ENCODE measurements around the gene RPS3. TPM values are rescaled to one million over a fixed set of nuclear protein-coding genes. Genes with fewer than 3 reads are reported as not detected.

The RPS3 gene
- polyA plus RNA-seq, 1 donor, result 3,748 TPM

DNA sequence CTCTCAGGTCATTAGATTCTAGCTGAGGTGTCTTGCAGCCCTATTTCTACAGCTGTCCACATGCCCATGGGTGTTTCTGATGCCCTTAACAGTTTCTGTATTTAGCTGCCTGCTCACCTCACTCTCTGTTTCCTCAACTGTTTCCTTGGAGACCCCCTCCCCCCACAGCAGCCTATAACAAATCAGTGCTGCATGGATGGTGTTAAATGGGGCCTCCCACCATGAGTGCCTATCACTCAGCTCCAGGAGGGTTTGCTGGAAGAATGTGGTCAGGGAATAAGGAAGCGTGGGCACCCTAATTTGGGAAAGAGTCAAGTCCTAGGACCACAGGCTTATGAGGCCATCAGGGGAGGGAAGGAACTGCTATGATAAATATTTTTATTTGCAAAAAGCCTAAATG lies 25.1 kb downstream of the RPS3 start:
- Histone ChIP-seq H3K4me1 (ENCODE audit: control insufficient read depth, insufficient read depth, low read length) (peaks cover 30% of the 10 kb centered on the region), H3K27ac (ENCODE audit: low read length) (no peak overlapping the region), H3K27me3 (ENCODE audit: control insufficient read depth, insufficient read depth, low read length) (peaks cover 8% of the 10 kb centered on the region), H3K36me3 (ENCODE audit: control insufficient read depth, insufficient read depth, low read length) (peaks cover 5% of the 10 kb centered on the region), H3K9me3 (ENCODE audit: control insufficient read depth, low read depth, low read length) (peaks cover 7% of the 10 kb centered on the region), H3K4me3 (ENCODE audit: low read length) (no peak overlapping the region)
- no peak for DNase-seq
- no CpG with 5 or more reads among the region's 1 CpG for WGBS (ENCODE audit: insufficient coverage, low lambda C conversion rate)

DNA sequence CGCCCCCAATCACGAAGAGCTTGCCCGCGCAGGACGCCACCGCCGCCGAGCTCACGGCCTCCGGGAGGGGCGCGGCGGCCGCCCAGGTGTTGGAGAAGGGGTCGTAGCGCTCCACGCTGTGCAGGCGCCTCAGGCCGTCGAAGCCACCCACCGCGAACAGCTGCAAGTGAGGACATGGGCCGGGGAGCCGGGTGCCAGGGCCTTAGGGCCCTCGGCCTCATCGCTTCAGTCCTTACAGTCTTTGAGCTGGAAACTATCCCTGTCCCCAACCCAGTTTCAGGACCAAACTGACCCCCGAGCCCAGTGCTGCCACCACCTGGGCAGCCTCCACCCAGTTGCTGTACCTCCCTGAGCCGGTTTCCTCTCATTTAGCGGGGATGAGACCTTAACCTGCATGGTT lies 26.1 kb downstream of the RPS3 start:
- Histone ChIP-seq H3K9me3 (ENCODE audit: control insufficient read depth, low read depth, low read length) (peaks cover 11% of the 10 kb centered on the region), H3K4me1 (ENCODE audit: control insufficient read depth, insufficient read depth, low read length) (peaks cover 27% of the 10 kb centered on the region), H3K4me3 (ENCODE audit: low read length) (no peak overlapping the region), H3K36me3 (ENCODE audit: control insufficient read depth, insufficient read depth, low read length) (peaks cover 5% of the 10 kb centered on the region), H3K27me3 (ENCODE audit: control insufficient read depth, insufficient read depth, low read length) (peaks cover 12% of the 10 kb centered on the region), H3K27ac (ENCODE audit: low read length) (no peak overlapping the region)
- no peak for DNase-seq
- no CpG with 5 or more reads among the region's 29 CpGs for WGBS (ENCODE audit: insufficient coverage, low lambda C conversion rate)

DNA sequence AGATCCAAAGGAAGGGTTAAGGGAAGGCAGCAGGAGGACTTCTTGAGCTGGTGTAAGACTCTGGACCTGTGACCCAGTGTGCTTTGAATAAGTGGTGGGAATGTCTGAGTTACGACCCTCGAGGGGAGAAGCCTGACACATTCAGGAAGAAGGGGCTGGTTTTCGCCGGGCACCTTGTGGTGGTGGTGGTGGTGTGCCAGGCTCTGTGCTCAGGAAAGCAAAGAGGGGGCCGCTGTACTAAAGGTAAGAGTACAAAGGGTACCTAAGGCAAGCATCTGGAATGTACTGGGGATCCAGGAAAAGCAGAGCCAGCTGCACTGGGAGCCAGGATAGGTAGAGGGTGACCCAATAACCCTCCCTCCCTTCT lies 27.4 kb downstream of the RPS3 start:
- WGBS (ENCODE audit: insufficient coverage, low lambda C conversion rate), result no CpG with 5 or more reads among the region's 5 CpGs
- H3K36me3 ChIP-seq (ENCODE audit: control insufficient read depth, insufficient read depth, low read length), result peaks cover 5% of the 10 kb centered on the region
- H3K4me3 ChIP-seq (ENCODE audit: low read length), result no peak overlapping the region
- H3K27me3 ChIP-seq (ENCODE audit: control insufficient read depth, insufficient read depth, low read length), result peaks cover 25% of the 10 kb centered on the region
- peaks cover 13% of the 10 kb centered on the region for H3K9me3 ChIP-seq (ENCODE audit: control insufficient read depth, low read depth, low read length)
- no peak overlapping the region for H3K27ac ChIP-seq (ENCODE audit: low read length)
- H3K4me1 ChIP-seq (ENCODE audit: control insufficient read depth, insufficient read depth, low read length), result peaks cover 19% of the 10 kb centered on the region
- no peak for DNase-seq

DNA sequence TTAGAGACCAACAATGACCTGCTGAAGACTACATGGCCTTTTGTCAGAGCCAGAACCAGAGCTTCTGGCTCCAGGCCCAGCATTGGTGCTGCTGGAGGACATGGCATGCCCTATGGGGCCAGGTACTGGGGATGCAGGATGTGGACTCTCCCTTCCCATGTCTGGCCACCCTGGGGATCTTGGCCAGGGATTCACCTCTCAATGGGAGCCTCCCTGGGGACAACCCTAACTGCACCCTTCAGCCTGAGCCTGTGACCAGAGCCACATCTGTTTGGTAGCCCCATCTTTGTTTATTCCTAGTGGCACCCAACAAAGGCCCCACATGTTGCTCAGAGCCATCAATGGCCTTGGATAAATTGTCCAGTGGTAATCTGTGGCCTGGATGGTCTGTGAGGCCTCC lies 27.9 kb downstream of the RPS3 start:
- peaks cover 13% of the 10 kb centered on the region for H3K9me3 ChIP-seq (ENCODE audit: control insufficient read depth, low read depth, low read length)
- H3K27me3 ChIP-seq (ENCODE audit: control insufficient read depth, insufficient read depth, low read length), result peaks cover 30% of the 10 kb centered on the region
- no peak for DNase-seq
- H3K27ac ChIP-seq (ENCODE audit: low read length), result no peak overlapping the region
- no peak overlapping the region for H3K4me3 ChIP-seq (ENCODE audit: low read length)
- peaks cover 16% of the 10 kb centered on the region for H3K4me1 ChIP-seq (ENCODE audit: control insufficient read depth, insufficient read depth, low read length)
- H3K36me3 ChIP-seq (ENCODE audit: control insufficient read depth, insufficient read depth, low read length), result peaks cover 5% of the 10 kb centered on the region

DNA sequence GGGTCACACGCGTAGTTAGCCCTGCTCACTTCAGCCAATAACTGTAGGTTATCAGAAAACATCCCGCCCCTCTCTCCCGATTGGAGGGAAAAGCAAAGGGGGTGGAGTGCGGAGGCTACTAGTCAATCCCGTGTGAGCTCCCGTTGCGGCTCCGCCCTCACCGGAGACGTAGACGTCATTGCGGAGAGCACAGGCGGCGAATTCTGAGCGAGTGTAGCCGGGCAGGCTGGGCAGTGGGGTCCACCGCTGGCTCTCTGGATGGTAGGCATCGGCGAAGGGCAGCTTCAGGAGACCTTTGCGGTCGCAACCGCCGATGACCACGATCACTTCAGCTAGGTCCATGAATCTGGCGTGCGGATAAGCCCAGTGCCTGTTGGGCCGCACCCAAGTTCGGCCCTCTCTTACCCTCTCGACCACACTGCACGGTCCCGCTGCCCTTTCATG lies 29.0 kb downstream of the RPS3 start:
- no CpG with 5 or more reads among the region's 32 CpGs for WGBS (ENCODE audit: insufficient coverage, low lambda C conversion rate)
- Histone ChIP-seq H3K4me3 (ENCODE audit: low read length) (peak overlapping the region; percentile 39), H3K9me3 (ENCODE audit: control insufficient read depth, low read depth, low read length) (peaks cover 13% of the 10 kb centered on the region), H3K36me3 (ENCODE audit: control insufficient read depth, insufficient read depth, low read length) (peaks cover 3% of the 10 kb centered on the region), H3K27me3 (ENCODE audit: control insufficient read depth, insufficient read depth, low read length) (peaks cover 39% of the 10 kb centered on the region), H3K4me1 (ENCODE audit: control insufficient read depth, insufficient read depth, low read length) (peaks cover 8% of the 10 kb centered on the region), H3K27ac (ENCODE audit: low read length) (no peak overlapping the region)
- DNase-seq, result peak; percentile 90 to 96

DNA sequence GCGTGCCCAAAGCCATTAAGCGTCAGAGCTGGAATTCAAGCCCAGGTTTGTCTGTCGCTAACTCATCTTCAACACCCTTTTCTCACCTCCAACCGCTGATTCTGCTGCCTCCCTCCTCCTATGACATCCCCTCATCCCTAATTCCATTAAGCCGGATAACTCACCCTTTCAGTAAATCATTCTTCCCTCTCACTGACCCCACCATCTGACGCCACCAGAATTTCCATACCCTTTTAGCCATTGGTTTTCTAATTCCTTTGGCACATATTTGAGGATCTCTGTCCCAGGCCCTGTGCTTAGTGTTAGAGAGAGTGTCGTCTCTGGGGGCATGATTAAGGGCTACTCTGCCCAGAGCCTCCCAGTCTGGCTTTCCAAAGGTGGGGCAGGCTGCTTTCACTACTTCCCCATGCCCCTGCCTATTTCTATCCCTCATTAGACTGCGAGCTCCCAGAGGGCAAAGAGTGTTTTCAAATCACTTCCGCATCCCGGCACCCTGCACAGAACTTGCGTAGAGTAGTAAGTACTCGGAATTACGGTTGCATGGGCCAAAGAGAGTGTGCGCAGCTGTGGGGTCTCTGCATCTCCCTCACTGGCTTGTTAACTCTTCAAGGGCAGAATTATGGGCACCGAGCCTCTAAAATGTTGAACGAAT lies 29.8 kb downstream of the RPS3 start:
- no peak overlapping the region for H3K27ac ChIP-seq (ENCODE audit: low read length)
- H3K27me3 ChIP-seq (ENCODE audit: control insufficient read depth, insufficient read depth, low read length), result peaks cover 39% of the 10 kb centered on the region
- peaks cover 8% of the 10 kb centered on the region for H3K4me1 ChIP-seq (ENCODE audit: control insufficient read depth, insufficient read depth, low read length)
- WGBS (ENCODE audit: insufficient coverage, low lambda C conversion rate), result 50% methylated on average over 4 of the region's 16 CpGs
- DNase-seq, result no peak
- no peak overlapping the region for H3K4me3 ChIP-seq (ENCODE audit: low read length)
- H3K9me3 ChIP-seq (ENCODE audit: control insufficient read depth, low read depth, low read length), result peaks cover 13% of the 10 kb centered on the region
- no peaks in the 10 kb centered on the region for H3K36me3 ChIP-seq (ENCODE audit: control insufficient read depth, insufficient read depth, low read length)

DNA sequence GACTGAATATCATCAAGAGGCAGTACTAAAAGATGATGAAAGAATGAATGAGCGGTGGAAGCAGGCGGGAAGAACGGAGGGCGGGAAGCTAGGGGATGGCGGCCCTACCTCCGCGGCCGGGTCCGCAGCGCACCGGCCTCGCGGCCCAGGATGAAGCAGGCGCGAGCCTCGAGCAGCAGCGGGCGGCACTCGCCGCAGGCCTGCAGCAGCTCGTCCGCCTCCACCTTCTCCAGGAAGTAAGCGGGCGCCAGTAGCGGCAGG lies 30.3 kb downstream of the RPS3 start:
- Histone ChIP-seq H3K4me3 (ENCODE audit: low read length) (no peak overlapping the region), H3K27me3 (ENCODE audit: control insufficient read depth, insufficient read depth, low read length) (peaks cover 39% of the 10 kb centered on the region)
- WGBS (ENCODE audit: insufficient coverage, low lambda C conversion rate), result 40% methylated on average over 1 of the region's 25 CpGs

DNA sequence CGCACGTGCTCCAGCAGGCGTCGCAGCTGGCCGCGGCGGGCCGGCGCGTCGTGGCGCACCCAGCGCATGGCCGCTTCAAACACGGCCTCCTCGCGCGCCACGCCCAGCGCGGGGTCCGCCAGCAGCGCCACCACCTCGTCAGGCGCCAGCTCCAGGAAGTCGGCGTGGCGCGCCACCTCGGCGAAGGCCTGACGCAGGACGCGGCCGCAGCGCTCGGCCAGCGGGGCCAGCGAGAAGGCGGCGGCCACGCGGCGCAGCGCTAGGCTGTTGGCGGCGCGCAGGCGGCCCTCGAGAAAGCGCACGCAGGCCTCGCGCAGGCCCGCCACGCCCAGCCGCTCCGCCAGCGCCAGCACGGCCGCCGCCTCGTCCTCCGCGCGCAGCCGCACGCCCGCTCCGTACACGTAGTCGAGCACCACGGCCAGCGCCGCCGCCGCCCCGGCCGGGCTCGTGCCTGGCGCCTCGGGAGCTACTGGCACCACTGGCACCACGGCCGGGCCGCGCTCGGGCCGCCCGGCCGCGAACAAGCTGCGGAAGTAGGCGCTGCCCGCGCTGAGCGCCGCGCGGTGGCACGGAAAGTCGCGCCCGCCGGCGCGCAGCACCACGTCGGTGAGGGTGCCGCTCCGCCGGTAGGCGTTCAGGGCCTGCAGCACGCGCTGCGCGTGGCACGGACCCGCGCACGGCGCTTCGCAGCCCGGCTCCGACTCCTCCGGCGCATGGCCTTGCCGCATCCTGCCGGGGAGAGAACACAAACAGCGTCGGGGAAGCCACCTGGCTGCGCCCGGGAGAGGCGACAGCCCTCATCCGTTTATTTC lies 30.8 kb downstream of the RPS3 start:
- no CpG with 5 or more reads among the region's 134 CpGs for WGBS (ENCODE audit: insufficient coverage, low lambda C conversion rate)

More for the DNA sequence above, 30.3 kb downstream of the RPS3 start:
- H3K36me3 ChIP-seq (ENCODE audit: control insufficient read depth, insufficient read depth, low read length), result peaks cover 2% of the 10 kb centered on the region
- H3K9me3 ChIP-seq (ENCODE audit: control insufficient read depth, low read depth, low read length), result peaks cover 13% of the 10 kb centered on the region
- H3K4me1 ChIP-seq (ENCODE audit: control insufficient read depth, insufficient read depth, low read length), result peaks cover 8% of the 10 kb centered on the region
- DNase-seq, result no peak
- H3K27ac ChIP-seq (ENCODE audit: low read length), result no peak overlapping the region

DNA sequence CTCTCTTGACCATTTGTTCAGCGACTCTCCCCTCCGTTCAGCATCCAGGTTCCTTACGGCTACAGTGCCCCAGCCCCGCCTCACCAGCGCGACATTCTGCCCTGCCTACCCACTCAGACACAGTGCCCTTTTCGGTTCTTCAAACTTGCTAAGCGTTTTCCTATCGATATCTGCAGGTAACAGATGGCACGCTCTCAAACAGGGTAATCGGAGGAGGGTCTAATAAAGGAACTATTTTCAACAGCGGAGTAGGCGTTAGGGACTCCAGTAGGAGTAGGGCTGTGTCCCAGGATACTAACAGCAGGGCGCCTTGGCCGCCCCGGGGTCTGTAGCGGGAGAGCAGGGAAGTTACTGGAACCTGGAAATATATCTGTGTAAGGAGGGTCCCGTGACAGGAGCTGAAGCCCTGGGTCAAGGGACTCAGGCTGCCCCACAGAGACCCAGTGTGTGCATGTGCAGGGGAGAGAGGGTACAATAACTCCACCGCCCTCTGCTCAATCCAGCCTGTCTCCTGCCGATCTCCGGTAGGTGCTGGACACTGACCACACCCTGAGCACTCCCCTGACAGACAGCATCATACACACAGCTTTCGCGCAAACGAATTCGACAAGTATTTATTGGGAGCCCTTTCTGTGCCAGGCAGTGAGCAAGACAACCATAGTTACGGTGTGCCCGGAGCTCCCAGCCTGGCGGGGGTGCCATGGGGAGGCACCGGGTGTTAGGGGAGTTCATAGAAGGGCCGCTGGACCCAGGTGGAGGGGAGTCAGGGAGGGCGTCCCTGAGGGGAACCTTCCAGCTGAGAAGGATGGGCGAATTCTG lies 31.6 kb downstream of the RPS3 start:
- Histone ChIP-seq H3K27ac (ENCODE audit: low read length) (no peak overlapping the region), H3K36me3 (ENCODE audit: control insufficient read depth, insufficient read depth, low read length) (peaks cover 15% of the 10 kb centered on the region), H3K4me1 (ENCODE audit: control insufficient read depth, insufficient read depth, low read length) (peaks cover 8% of the 10 kb centered on the region), H3K27me3 (ENCODE audit: control insufficient read depth, insufficient read depth, low read length) (peaks cover 39% of the 10 kb centered on the region), H3K9me3 (ENCODE audit: control insufficient read depth, low read depth, low read length) (peaks cover 13% of the 10 kb centered on the region), H3K4me3 (ENCODE audit: low read length) (no peak overlapping the region)
- WGBS (ENCODE audit: insufficient coverage, low lambda C conversion rate), result 40% methylated on average over 1 of the region's 32 CpGs
- DNase-seq, result no peak

More for the DNA sequence above, 30.8 kb downstream of the RPS3 start:
- Histone ChIP-seq H3K4me1 (ENCODE audit: control insufficient read depth, insufficient read depth, low read length) (peaks cover 8% of the 10 kb centered on the region), H3K36me3 (ENCODE audit: control insufficient read depth, insufficient read depth, low read length) (peaks cover 8% of the 10 kb centered on the region), H3K27me3 (ENCODE audit: control insufficient read depth, insufficient read depth, low read length) (peaks cover 39% of the 10 kb centered on the region), H3K4me3 (ENCODE audit: low read length) (no peak overlapping the region), H3K27ac (ENCODE audit: low read length) (no peak overlapping the region), H3K9me3 (ENCODE audit: control insufficient read depth, low read depth, low read length) (peaks cover 13% of the 10 kb centered on the region)
- peak; percentile 61 to 90 for DNase-seq

All from large intestine (tissue), 3 donors.